Natural killer cell treated with Interleukin-12 subunit alpha and Interleukin-12 subunit beta and Interleukin-15 and Interleukin-18, amount 100 ng/mL, for 72 hours (primary cell): ENCODE data around the gene ANXA2. TPM values are rescaled to one million over a fixed set of nuclear protein-coding genes. Genes with fewer than 3 reads are reported as not detected.
"Not testable (repeated sequence)": the region's sequence is repeated elsewhere in the genome, so short reads cannot be mapped to it uniquely, and the experiment has no call there.

ENCODE experiments used
- ATAC-seq, 2 donors: fragments of 150-1000 bp; cut with Tn5 transposase in 1 of 2; sonication (Bioruptor Pico), chemical (Tn5 transposase) in 1 of 2; 2 replicates each; pipeline ENCODE4 v1.10.0; 2021
- DNase-seq: peaks from one replicate; pipeline ENCODE4 v3.0.0; 2022; ENCODE audit warnings: low spot score
- H3K27ac Mint-ChIP-seq, 2 donors: 1 replicate in 1 of 2; 2 replicates in 1 of 2; pipeline ENCODE4 v1.8.0; 2022; ENCODE audit warnings: mixed read lengths in 2 of 2, mild to moderate bottlenecking in 1 of 2, moderate library complexity in 1 of 2
- H3K27me3 Mint-ChIP-seq, 2 donors: 1 replicate in 1 of 2; 2 replicates in 1 of 2; pipeline ENCODE4 v1.8.0; 2022; ENCODE audit warnings: mixed read lengths in 2 of 2
- H3K36me3 Mint-ChIP-seq: one replicate; pipeline ENCODE4 v1.8.0; 2022; ENCODE audit warnings: mixed read lengths
- H3K4me1 Mint-ChIP-seq, 2 donors: 1 replicate in 1 of 2; 2 replicates in 1 of 2; pipeline ENCODE4 v1.8.0; 2022; ENCODE audit warnings: low read depth in 2 of 2, mixed read lengths in 2 of 2, mild to moderate bottlenecking in 1 of 2
- H3K4me3 Mint-ChIP-seq: one replicate; pipeline ENCODE4 v1.8.0; 2022; ENCODE audit warnings: mixed read lengths
- H3K9me3 Mint-ChIP-seq: 2 replicates; pipeline ENCODE4 v1.8.0; 2022; ENCODE audit warnings: mixed read lengths
- total RNA-seq, 2 donors: library from RNA; stranded (reverse); gene quantifications; one replicate each; pipeline ENCODE4 v1.2.3, GENCODE V29; 2022

The ANXA2 gene
- total RNA-seq, 2 donors from 2014 or later, result 95.1 to 137 TPM

DNA sequence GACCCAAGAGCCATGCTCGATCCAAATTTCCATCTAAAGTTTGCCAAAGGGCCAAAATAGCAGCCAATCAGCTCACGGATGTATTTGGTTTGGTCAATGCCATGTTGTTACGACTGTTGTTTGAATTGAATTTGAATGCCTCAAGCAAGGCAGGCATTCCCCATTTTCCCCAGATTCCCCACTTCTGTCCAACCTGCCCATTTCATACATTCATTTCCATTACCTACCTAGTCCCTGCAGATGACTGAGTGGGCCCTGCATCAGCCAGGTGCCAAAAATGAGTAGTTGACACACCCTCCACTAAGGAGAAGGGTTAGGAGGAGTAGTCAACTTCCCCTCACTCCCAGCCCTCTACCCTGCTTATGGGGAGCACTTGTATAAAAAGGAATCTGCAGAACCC is 51.7 kb downstream of the ANXA2 start:
- no peak for ATAC-seq
- Mint-ChIP-seq H3K9me3 (no peaks in the 10 kb centered on the region), H3K27me3 (no peaks in the 10 kb centered on the region), H3K36me3 (peaks cover 20% of the 10 kb centered on the region), H3K4me3 (no peak overlapping the region), H3K4me1 (peaks cover 9 to 10% of the 10 kb centered on the region in 2 donors), H3K27ac (no peak overlapping the region)
- no peak for DNase-seq

DNA sequence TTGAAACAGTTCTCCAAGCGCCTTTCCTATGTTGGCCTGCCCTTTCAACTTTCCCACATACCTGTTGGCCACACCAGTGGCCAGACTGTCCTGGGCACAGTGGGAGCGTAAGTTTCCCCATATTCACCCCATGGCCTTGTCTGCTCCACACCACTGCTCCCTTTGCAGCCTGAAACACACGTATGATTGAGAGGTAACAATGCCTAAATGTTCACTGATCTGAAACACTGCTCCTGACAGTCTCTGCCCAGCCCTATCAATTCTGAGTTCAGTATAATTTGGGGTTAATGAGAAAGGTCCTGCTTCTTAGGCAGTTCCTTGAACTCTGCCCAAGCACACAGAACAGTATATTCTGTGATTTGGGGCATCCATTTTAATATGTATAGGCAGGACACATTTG is 52.2 kb downstream of the ANXA2 start:
- Mint-ChIP-seq H3K4me1 (peaks cover 9 to 10% of the 10 kb centered on the region in 2 donors), H3K27ac (no peak overlapping the region), H3K36me3 (peaks cover 20% of the 10 kb centered on the region), H3K9me3 (no peaks in the 10 kb centered on the region), H3K27me3 (no peaks in the 10 kb centered on the region), H3K4me3 (no peak overlapping the region)
- ATAC-seq (no peak), DNase-seq (no peak)

DNA sequence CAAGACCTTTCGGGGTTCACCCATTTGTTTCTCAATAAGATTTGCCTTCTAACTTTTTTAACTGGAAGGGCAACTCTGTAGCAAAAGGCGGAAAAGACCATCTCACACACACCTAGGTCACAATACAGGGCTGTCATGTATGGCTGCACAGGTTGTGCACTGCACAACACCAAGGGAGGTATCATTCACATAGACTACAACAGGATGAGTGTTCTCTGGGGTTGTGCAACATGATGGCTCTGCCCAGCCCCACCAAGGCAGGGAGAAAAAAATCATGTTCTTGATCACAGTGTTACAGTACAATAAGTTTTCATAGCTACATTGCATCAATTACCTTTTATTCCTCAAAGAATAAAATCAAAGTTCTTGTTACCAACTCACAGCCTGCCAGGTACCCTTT is 52.8 kb downstream of the ANXA2 start:
- Mint-ChIP-seq H3K27me3 (no peaks in the 10 kb centered on the region), H3K36me3 (peaks cover 14% of the 10 kb centered on the region), H3K4me1 (peaks cover 9 to 10% of the 10 kb centered on the region in 2 donors), H3K4me3 (no peak overlapping the region), H3K27ac (no peak overlapping the region), H3K9me3 (no peaks in the 10 kb centered on the region)
- ATAC-seq (no peak), DNase-seq (no peak)

DNA sequence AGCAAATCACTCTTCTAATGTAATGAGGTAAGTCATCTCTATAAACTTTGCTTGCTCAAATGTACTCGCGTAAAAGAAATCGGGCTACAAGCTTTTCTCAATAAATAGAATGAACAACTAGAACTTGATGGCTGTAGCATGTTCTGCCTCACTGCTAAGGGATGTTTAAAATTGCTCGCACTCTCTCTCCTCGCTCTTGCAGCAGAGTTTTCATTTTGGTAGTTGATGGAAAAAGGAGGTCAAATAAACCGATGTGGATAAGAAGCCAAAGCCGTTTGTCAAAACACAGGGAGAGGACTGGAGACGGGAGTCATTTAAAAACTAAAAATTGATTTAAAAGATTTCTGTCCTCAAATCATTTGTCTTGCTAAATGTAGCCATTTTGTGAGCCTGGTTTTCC is 53.3 kb downstream of the ANXA2 start:
- H3K4me3 Mint-ChIP-seq, result no peak overlapping the region
- DNase-seq (no peak), ATAC-seq (no peak)
- H3K4me1 Mint-ChIP-seq, result peaks cover 7 to 9% of the 10 kb centered on the region in 2 donors
- H3K27me3 Mint-ChIP-seq, result no peaks in the 10 kb centered on the region
- H3K36me3 Mint-ChIP-seq, result peaks cover 14% of the 10 kb centered on the region
- H3K27ac Mint-ChIP-seq, result no peak overlapping the region
- H3K9me3 Mint-ChIP-seq, result no peaks in the 10 kb centered on the region

DNA sequence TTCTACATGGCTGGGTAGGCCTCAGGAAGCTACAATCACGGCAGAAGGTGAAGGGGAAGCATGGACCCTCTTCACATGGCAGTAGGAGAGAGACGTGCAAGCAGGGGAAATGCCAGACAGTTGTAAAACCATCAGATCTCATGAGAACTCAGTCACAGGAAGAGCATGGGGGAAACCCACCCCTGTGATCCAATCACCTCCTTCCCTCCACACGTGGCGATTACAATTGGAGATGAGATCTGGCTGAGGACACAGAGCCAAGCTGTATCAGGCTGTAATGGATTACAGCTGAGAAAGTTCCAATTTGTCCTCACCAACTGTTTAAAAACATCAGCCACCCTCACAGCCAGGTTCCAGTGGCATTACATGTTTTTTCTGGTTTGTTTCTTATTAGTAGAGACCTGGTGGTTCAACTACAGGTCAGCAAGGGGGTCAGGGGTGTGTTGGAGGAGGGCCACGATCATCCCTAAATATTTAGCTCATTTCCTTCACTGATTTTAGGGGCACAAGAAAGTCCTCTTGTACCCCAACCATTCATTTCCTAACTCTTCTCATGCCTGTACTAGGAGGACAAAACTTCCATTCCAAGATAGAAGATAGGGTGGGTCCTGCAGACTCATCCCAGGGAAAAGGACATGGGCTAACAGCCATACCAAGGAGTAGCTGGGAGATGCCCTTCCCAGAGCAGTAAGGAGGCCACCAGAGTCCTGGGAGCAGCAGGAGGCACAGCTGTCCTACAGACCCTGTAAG is 54.4 kb downstream of the ANXA2 start:
- H3K9me3 Mint-ChIP-seq, result no peaks in the 10 kb centered on the region
- no peak overlapping the region for H3K27ac Mint-ChIP-seq
- peaks cover 7% of the 10 kb centered on the region for H3K36me3 Mint-ChIP-seq
- no peak overlapping the region for H3K4me3 Mint-ChIP-seq
- DNase-seq (no peak), ATAC-seq (no peak)
- peaks cover 6 to 9% of the 10 kb centered on the region in 2 donors for H3K4me1 Mint-ChIP-seq
- H3K27me3 Mint-ChIP-seq, result no peaks in the 10 kb centered on the region

DNA sequence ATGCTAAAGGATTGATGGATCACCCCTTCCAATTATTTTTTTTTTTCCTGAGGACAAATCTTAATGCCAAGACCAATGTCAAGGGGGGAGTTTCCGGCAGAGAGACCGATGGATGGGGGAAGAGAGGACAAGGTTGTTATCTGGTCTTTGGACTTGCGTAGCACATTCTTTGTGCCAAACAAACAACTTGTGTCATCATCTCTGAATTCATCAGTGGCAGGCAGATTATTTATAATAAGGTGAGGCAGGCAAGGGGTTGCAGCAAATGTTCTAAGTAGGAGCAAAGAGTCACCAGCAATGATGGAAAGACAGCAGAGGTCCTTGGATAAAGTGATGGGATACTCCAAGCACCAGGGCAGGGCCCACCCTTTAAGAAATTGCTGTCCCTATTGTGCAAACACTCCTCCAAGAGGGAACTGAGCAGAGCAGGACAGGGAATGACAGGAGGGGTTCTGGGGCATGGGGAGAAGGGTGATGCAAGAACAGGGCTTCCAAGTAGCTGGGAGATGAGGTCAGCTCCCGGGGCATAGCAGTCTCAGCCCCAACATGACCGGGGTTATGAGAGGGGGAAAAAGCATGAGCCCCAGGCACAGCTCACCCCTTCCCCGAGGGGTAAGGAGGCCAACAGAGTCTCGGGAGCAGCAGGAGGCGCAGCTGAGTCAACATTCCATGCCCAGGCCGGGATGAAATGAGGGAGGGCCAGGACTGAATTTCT is 57.4 kb downstream of the ANXA2 start:
- H3K9me3 Mint-ChIP-seq, result no peaks in the 10 kb centered on the region
- H3K4me1 Mint-ChIP-seq, result peaks cover 6 to 9% of the 10 kb centered on the region in 2 donors
- H3K4me3 Mint-ChIP-seq, result no peak overlapping the region
- ATAC-seq, result no peak
- H3K27me3 Mint-ChIP-seq, result no peaks in the 10 kb centered on the region
- H3K36me3 Mint-ChIP-seq, result no peaks in the 10 kb centered on the region
- no peak overlapping the region for H3K27ac Mint-ChIP-seq
- no peak for DNase-seq

DNA sequence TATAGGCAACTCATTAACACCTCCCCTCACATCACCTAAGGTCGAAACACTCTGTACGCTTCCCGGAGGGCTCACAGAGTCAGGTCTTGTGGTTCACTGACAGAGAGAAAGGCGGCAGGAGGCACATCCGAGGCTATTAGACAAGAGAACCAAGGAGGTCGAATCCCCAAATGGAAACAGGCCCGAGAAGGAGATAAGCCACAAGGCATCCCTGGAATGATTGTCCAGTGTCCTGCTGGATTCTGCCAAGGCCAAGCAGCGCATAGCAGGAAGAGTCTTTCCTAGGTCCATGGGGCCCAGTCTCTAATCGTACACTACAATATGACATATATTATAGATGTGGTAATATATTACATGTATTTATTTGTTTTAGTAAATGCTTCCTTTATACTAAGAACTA is 58.5 kb downstream of the ANXA2 start:
- Mint-ChIP-seq H3K9me3 (no peaks in the 10 kb centered on the region), H3K36me3 (no peaks in the 10 kb centered on the region), H3K27me3 (peaks cover under 1% of the 10 kb centered on the region in 2 donors), H3K27ac (no peak overlapping the region), H3K4me3 (no peak overlapping the region), H3K4me1 (peaks cover 6 to 9% of the 10 kb centered on the region in 2 donors)
- DNase-seq (no peak), ATAC-seq (no peak)

DNA sequence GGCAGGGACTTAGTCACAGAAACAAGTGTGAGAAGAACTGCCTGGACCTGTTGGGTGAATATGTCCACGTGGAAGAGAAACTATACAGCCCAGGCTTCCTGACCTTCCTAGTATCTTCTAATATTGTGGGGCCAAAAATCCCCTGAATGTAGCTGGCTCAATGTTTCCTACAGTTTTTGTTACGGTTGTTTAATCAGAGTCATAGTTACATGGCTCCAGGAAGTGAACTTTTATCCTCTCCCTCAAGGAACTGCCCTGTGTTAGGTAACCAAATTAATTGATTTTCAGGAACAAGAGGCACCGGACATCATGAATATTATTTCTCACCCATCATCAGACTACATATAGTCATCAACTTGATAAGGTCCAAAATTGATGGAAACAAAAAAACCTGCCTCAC is 59.0 kb downstream of the ANXA2 start:
- no peak overlapping the region for H3K4me3 Mint-ChIP-seq

DNA sequence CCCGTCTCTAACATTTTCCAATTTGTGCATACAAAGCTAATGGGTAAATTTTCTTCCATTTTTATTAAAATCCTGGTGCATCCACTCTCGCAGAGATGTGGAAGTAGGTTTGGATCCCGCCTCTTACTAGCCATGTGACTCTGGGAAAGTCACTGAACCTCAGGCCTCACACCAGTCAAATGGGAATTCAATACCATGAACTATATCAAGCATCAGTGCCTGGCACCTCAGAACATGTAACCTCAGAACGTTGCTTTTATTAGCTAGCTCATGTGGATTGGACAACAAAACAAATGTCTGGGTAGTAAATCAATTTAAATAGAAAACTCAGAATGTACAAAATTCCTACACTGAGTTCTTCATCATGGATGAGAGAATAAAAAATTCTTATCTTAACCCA is 60.7 kb downstream of the ANXA2 start:
- no peak overlapping the region for H3K27ac Mint-ChIP-seq
- H3K9me3 Mint-ChIP-seq, result no peaks in the 10 kb centered on the region
- no peak overlapping the region for H3K4me3 Mint-ChIP-seq
- no peak for ATAC-seq
- H3K36me3 Mint-ChIP-seq, result no peaks in the 10 kb centered on the region
- peaks cover 18 to 19% of the 10 kb centered on the region in 2 donors for H3K27me3 Mint-ChIP-seq
- no peak for DNase-seq
- H3K4me1 Mint-ChIP-seq, result no peaks in the 10 kb centered on the region

More for the DNA sequence above, 59.0 kb downstream of the ANXA2 start:
- ATAC-seq (no peak), DNase-seq (no peak)
- Mint-ChIP-seq H3K27ac (no peak overlapping the region), H3K36me3 (no peaks in the 10 kb centered on the region), H3K9me3 (no peaks in the 10 kb centered on the region), H3K4me1 (peaks cover 6 to 9% of the 10 kb centered on the region in 2 donors), H3K27me3 (peaks cover 5% of the 10 kb centered on the region in 2 donors)

DNA sequence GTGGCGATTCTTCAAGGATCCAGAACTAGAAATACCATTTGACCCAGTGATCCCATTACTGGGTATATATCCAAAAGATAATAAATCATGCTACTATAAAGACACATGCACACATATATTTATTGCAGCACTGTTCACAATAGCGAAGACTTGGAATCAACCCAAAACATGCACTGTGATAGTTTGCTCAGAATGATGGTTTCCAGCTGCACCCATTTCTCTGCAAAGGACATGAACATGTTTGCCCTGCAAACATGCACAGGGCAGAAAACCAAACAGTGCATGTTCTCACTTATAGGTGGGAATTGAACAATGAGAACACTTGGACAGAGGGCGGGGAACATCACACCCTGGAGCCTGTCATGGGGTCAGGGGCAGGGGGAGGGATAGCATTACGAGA is 62.5 kb downstream of the ANXA2 start:
- not testable (repeated sequence) for H3K4me3 Mint-ChIP-seq, H3K9me3 Mint-ChIP-seq, H3K4me1 Mint-ChIP-seq, ATAC-seq, H3K27ac Mint-ChIP-seq, DNase-seq, H3K36me3 Mint-ChIP-seq
- H3K27me3 Mint-ChIP-seq, result peaks cover 18 to 23% of the 10 kb centered on the region in 2 donors

DNA sequence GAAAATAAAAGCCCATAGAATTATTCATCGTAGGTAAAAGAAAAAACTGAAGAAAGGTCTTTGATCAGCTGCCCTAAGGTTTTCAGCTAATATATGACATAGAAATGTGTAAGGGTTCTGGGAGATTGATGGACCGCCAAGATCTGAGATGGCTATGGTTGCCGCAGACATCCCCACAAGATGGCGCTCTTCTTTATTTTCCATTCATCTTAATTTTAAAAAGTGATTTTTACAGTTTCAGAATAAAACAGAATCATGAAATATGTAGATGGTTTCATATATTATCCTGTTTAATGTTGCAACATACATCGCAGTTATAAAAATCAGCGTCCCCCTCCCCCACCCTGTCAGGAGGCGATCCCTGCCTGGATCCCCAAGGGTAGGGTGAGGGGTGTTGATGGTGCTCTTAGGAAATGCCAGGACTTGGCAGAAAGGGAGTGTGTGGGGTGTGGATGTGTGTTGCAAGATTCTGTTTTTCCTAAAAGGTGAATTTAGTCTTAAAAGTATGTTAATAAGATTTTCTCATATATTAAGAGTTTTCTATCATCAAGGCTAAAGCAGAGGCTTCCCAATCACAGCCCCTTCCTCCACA is 68.8 kb downstream of the ANXA2 start:
- no peaks in the 10 kb centered on the region for H3K36me3 Mint-ChIP-seq
- no peaks in the 10 kb centered on the region for H3K9me3 Mint-ChIP-seq
- no peak for DNase-seq
- no peak overlapping the region for H3K4me3 Mint-ChIP-seq
- no peaks in the 10 kb centered on the region for H3K4me1 Mint-ChIP-seq
- H3K27ac Mint-ChIP-seq, result no peak overlapping the region
- peaks cover 49 to 51% of the 10 kb centered on the region in 2 donors for H3K27me3 Mint-ChIP-seq
- ATAC-seq, result no peak

DNA sequence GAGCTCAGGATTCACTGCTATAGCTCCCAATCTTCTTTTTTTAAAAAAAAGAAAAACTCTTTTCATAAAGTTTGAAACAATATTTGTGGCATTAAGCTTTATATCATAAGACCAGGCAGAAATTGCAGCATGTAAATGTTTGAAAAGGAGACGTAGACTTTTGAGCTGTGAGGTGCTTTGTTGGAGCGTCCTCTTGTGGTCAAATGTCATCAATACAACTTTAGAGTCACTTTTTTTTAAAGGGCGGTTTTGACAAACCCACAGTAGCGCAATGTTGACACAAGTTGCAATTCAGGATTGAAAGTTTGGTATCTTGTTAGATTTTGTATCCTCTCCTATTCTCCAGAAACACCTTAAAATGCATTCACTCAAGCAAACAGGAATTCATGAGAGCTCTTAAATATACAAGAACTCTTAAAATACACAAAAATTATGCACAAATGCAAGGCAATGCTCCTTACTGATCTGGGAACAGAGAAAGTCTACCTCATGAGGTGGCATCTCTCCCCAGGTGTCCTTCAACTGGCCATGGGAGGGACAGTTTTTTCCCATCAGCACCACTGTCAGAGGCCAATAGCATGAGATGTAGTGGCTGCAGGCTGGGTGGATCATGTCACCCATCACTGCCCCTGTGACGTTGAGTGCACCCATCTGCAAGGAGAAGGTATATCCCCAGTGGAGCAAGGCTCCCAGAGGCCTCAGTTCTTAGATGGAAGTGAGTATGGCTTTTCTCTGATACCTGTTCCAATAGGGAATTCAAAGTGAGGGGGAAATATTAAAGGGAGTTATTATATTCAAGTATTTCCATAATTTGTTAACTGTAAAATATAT is 70.7 kb downstream of the ANXA2 start:
- Mint-ChIP-seq H3K36me3 (no peaks in the 10 kb centered on the region), H3K27ac (no peak overlapping the region), H3K27me3 (peaks cover 43 to 50% of the 10 kb centered on the region in 2 donors), H3K9me3 (no peaks in the 10 kb centered on the region), H3K4me1 (no peaks in the 10 kb centered on the region), H3K4me3 (no peak overlapping the region)
- ATAC-seq, result no peak
- DNase-seq, result no peak

DNA sequence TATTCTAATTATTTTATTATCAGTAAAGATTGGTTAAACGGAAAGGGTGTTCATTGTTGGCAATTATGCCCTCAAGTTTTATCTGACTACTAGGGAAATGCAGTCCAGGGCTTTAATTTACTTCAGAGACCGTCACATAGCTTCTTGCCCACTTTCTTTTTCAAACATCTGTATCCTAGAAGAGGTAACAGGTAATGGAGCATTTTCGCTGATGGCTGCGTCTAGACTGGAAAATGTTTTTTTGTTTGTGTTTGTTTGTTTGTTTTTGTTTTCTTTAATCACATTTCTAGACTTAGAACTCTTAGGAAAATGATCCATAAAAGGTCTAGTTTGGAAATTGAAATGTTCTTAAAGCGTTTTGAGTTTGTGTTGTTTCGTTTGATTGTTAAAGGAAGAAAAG is 71.4 kb downstream of the ANXA2 start:
- H3K27me3 Mint-ChIP-seq, result peaks cover 39 to 50% of the 10 kb centered on the region in 2 donors

More for the DNA sequence above, 71.4 kb downstream of the ANXA2 start:
- no peak for DNase-seq
- H3K4me1 Mint-ChIP-seq, result no peaks in the 10 kb centered on the region
- no peak overlapping the region for H3K27ac Mint-ChIP-seq
- no peak overlapping the region for H3K4me3 Mint-ChIP-seq
- no peak for ATAC-seq
- H3K36me3 Mint-ChIP-seq, result no peaks in the 10 kb centered on the region
- no peaks in the 10 kb centered on the region for H3K9me3 Mint-ChIP-seq
